Measurements from ENCODE around the gene SYTL5. TPM values are rescaled to one million over a fixed set of nuclear protein-coding genes. Genes with fewer than 3 reads are reported as not detected.
"Not testable (repeated sequence)": the region's sequence is repeated elsewhere in the genome, so short reads cannot be mapped to it uniquely, and the experiment has no call there.

The SYTL5 gene
- total RNA-seq, 1 donor from 2014 or later, result 8.8 TPM

DNA sequence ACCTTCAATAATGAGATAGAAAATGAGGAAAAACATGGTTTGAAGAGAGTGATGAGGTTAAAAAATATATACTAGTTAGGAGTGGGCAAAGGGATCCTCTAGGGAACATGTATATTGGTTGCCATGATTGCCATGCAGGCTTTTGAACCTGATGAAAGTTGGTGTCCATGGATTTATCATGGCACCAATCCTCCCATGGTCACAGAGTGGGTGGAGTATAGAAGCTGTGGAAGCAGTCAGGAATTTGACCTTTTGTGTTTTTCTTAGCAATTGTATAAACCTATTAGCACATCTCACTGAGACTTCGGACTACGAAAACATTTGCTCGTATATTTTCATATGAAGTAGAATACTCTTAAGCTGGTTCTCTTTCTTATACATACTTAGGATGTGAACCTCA, 30.9 kb upstream of the SYTL5 start:
- Mint-ChIP-seq H3K9me3 (ENCODE audit: low read depth) (peaks cover 25% of the 10 kb centered on the region), H3K27ac (no peak overlapping the region), H3K36me3 (ENCODE audit: insufficient read depth) (no peaks in the 10 kb centered on the region), H3K4me3 (ENCODE audit: low read depth) (no peak overlapping the region), H3K4me1 (ENCODE audit: low read depth) (peaks cover 9% of the 10 kb centered on the region), H3K27me3 (no peaks in the 10 kb centered on the region)
- TF ChIP-seq, protein P1, sequence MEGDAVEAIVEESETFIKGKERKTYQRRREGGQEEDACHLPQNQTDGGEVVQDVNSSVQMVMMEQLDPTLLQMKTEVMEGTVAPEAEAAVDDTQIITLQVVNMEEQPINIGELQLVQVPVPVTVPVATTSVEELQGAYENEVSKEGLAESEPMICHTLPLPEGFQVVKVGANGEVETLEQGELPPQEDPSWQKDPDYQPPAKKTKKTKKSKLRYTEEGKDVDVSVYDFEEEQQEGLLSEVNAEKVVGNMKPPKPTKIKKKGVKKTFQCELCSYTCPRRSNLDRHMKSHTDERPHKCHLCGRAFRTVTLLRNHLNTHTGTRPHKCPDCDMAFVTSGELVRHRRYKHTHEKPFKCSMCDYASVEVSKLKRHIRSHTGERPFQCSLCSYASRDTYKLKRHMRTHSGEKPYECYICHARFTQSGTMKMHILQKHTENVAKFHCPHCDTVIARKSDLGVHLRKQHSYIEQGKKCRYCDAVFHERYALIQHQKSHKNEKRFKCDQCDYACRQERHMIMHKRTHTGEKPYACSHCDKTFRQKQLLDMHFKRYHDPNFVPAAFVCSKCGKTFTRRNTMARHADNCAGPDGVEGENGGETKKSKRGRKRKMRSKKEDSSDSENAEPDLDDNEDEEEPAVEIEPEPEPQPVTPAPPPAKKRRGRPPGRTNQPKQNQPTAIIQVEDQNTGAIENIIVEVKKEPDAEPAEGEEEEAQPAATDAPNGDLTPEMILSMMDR (IDR thresholded peaks at IDR 0.05; ENCODE audit: unreplicated experiment), result no peak
- DNase-seq (ENCODE audit: low spot score, unreplicated experiment), result no peak

DNA sequence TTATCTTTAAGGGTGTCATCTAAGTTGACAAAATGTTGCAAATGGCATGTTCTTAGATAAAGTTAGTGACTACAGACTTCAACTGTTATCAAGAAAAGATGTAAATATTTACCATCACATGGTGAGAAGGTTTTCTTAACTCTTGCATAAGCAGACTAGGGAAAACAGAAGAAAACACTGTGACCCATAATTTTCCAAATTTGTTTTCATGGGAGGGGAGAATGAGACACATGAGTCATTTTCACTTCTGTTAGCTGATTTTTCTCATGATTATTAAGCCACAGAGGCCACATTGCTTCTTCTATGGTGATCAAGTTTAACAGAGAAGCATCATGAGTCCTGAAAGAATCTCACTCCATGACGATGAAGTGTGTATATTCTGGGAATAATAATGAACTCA, 30.2 kb upstream of the SYTL5 start:
- no peak overlapping the region for H3K4me3 Mint-ChIP-seq (ENCODE audit: low read depth)
- H3K27ac Mint-ChIP-seq, result no peak overlapping the region
- peaks cover 25% of the 10 kb centered on the region for H3K9me3 Mint-ChIP-seq (ENCODE audit: low read depth)
- H3K4me1 Mint-ChIP-seq (ENCODE audit: low read depth), result peaks cover 9% of the 10 kb centered on the region
- H3K27me3 Mint-ChIP-seq, result no peaks in the 10 kb centered on the region
- H3K36me3 Mint-ChIP-seq (ENCODE audit: insufficient read depth), result no peaks in the 10 kb centered on the region
- no peak for DNase-seq (ENCODE audit: low spot score, unreplicated experiment)
- TF ChIP-seq, protein P1 (IDR thresholded peaks at IDR 0.05; ENCODE audit: unreplicated experiment), result no peak

DNA sequence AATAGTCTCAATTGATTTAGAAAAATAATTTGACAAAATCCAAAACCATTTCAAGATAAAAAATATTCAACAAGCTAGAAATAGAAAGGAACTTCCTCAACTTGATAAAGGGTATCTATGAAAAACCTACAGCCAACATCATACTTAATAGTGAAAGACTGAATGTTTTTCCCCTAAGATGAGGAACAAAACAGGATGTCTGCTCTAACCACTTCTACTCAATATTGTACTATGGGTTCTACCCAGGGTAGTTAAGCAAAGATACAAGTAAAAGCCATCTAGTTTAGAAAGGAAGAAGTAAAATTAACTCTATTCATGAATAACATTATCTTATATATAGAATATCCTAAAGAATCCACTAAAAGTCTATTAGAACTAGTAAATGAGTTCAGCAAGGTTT, 21.5 kb upstream of the SYTL5 start:
- TF ChIP-seq, protein P1 (IDR thresholded peaks at IDR 0.05; ENCODE audit: unreplicated experiment), result no peak
- Mint-ChIP-seq H3K9me3 (ENCODE audit: low read depth) (peaks cover 15% of the 10 kb centered on the region), H3K4me1 (ENCODE audit: low read depth) (no peaks in the 10 kb centered on the region), H3K36me3 (ENCODE audit: insufficient read depth) (peaks cover 2% of the 10 kb centered on the region), H3K27me3 (no peaks in the 10 kb centered on the region), H3K4me3 (ENCODE audit: low read depth) (no peak overlapping the region), H3K27ac (no peak overlapping the region)
- no peak for DNase-seq (ENCODE audit: low spot score, unreplicated experiment)

DNA sequence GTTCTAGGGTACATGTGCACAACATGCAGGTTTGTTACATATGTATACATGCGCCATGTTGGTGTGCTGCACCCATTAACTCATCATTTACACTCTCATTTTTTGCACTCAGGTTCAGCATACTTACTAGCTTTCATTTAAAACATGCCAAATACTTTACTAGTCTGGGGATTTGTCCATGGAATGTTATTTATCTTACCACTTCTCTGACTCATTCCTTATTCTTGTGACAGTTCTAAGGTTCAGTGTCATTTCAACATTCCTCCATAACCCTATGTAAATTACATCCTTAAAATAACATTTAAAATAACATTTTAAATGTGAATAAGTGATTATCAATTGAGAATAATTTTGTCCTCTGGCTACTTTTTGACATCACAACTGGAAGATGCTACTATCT, 19.5 kb upstream of the SYTL5 start:
- peaks cover 1% of the 10 kb centered on the region for H3K4me1 Mint-ChIP-seq (ENCODE audit: low read depth)

DNA sequence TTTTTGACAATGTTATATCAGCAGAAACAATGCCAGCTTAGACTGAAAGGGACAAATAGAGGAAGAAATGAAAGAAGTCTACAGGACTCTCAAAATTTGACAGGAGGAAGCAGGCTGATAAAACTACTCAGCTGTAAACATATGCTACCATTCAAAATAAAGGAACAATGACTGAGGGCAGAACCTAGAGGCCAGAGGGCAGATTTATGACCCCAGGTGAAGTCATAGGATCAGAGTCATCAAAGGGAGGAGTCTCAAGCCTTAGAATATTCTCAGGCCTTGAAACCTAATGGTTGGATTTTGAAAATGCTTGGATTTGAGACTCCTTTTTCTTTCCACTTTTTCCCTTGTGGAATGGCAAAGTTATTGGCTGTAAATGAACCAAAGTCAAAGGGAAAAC, 17.0 kb upstream of the SYTL5 start:
- no peaks in the 10 kb centered on the region for H3K27me3 Mint-ChIP-seq
- no peaks in the 10 kb centered on the region for H3K36me3 Mint-ChIP-seq (ENCODE audit: insufficient read depth)
- H3K4me3 Mint-ChIP-seq (ENCODE audit: low read depth), result no peak overlapping the region
- no peak overlapping the region for H3K27ac Mint-ChIP-seq
- no peak for DNase-seq (ENCODE audit: low spot score, unreplicated experiment)
- H3K9me3 Mint-ChIP-seq (ENCODE audit: low read depth), result peaks cover 18% of the 10 kb centered on the region
- TF ChIP-seq, protein P1 (IDR thresholded peaks at IDR 0.05; ENCODE audit: unreplicated experiment), result no peak
- H3K4me1 Mint-ChIP-seq (ENCODE audit: low read depth), result peaks cover 6% of the 10 kb centered on the region

More for the DNA sequence above, 19.5 kb upstream of the SYTL5 start:
- no peak for DNase-seq (ENCODE audit: low spot score, unreplicated experiment)
- peaks cover 22% of the 10 kb centered on the region for H3K9me3 Mint-ChIP-seq (ENCODE audit: low read depth)
- no peak overlapping the region for H3K27ac Mint-ChIP-seq
- no peaks in the 10 kb centered on the region for H3K27me3 Mint-ChIP-seq
- peaks cover 2% of the 10 kb centered on the region for H3K36me3 Mint-ChIP-seq (ENCODE audit: insufficient read depth)
- H3K4me3 Mint-ChIP-seq (ENCODE audit: low read depth), result no peak overlapping the region
- TF ChIP-seq, protein P1 (IDR thresholded peaks at IDR 0.05; ENCODE audit: unreplicated experiment), result no peak

DNA sequence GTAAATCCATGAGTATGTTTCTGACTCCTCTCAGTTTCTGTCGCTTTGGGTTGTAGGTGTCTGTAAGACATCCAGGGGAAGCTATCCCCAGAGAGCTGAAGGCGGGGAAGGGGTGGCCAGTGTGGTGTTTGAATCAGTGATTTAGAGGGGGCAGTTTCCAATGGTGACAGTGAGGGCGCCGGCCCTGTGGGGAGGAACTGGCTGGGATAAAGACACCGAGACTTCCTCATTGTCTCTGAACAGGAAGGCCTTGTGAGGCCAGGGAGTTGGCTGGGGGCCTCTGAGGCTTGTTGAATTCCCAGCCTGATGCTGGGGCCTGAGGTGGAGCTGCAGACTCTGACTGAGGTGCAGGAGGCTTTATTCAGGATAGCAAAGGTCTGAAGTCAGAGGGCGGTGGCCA, 15.1 kb upstream of the SYTL5 start:
- not testable (repeated sequence) for H3K4me1 Mint-ChIP-seq (ENCODE audit: low read depth); H3K36me3 Mint-ChIP-seq (ENCODE audit: insufficient read depth); H3K4me3 Mint-ChIP-seq (ENCODE audit: low read depth); DNase-seq (ENCODE audit: low spot score, unreplicated experiment); H3K27me3 Mint-ChIP-seq
- Mint-ChIP-seq H3K27ac (peak overlapping the region; percentile 43), H3K9me3 (ENCODE audit: low read depth) (peaks cover 24% of the 10 kb centered on the region)
